CD4-positive, alpha-beta T cell treated with Interleukin-10 for 1 hour (primary cell): ENCODE measurements around the gene NRL.

Experiments used
- DNase-seq: peaks from one replicate; pipeline ENCODE4 v3.0.0-alpha.2; 2020

Gene NRL

DNA sequence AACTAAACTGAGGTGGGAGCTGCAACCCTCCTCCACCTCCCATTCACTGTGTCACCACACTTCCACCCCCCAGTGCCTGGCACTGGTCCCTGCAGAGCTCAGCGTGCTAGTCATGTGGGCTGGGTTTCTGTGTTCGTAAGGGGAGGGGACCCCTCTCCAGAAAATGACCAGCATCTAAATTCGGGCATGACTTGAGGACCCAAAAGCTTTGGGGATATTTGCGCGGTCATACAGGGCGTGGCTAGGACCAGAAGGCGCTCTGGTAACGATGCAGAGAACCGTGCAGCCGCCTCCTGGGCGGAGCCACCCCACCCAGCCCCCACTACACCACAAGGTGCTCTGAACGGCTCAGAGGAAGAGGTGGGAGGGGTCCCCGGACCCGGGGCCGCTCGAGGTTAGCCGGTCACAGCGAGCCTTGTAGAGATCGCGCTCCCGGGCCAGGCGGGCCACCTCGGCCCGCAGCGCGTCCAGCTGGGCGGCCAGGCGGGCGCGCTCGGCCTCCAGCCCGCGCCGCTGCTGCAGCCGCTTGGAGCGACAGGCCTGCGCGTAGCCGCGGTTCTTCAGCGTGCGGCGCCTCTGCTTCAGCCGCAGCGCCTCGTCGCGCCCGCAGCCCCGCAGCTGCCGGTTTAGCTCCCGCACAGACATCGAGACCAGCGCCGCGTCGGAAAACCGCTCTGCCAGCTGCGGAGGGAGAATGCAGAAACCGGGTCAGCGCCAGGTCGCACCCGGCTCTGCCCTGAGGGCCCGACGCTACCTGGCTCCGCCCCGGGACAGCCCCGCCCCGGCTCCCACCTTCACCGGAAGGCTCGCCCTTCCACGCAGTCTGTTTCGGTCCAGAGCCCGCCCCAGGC, 33.6 kb downstream of the NRL start:
- DNase-seq: peak; percentile 73

- no peak for DNase-seq
These were observed 34.6 kb downstream of the NRL start for GRCh38 chr14:24080142-24080530.

DNA sequence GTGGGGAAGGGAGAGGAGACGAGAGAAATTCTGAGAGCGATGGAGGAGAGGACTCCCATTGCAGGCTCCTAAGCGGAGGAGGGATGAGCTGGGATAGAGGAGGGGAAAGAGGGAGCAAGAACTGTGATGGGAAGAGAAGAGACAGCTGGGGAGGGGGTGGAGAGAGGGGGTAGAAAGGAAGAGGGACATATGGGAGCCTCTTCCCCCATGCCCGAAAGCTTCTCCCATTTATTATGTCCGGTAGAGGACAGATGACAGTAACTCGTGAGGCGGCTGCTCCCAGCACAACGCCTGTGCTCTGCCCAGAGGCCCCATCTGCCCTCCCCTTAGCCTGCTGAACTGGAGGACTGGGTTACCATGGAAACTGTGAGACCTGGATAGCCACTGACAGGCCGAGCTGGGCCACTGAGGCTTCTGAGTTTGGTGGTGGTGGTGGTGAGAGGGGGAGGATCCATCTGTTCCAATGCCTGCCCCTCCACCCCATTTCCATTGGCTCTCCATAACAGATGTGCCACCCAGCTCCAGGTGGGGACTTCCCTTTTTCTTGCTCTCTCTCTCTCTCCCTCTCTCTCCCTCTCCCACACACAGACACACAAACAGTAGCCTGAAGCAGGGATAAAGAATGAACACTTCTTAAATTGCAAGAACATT, 35.1 kb downstream of the NRL start:
- DNase-seq: no peak

DNA sequence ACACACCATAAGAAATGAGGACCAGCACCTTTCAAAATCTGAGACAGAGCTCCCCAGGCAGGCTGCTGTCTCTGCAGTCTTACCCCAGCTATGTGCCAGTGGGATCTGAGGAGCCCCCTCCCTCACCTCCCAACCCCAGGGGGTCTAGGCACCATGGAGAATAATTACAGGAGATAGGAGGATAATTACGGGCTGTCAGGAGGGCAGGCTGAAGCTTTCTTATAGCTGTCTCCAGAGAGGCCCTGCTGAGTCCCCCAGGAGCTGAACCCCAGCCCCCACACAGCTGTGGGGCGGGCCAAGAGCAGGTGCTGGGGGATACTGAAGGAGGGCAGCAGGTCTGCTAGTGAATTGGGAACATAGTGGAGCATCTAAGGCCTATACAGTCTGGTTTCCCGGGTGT, 36.6 kb downstream of the NRL start:
- no peak for DNase-seq

- DNase-seq: no peak
These were observed 37.7 kb downstream of the NRL start for GRCh38 chr14:24077086-24077485.

GRCh38 chr14:24076302-24076601, 38.5 kb downstream of the NRL start:
- DNase-seq: no peak

GRCh38 chr14:24075485-24076301, 39.1 kb downstream of the NRL start:
- DNase-seq: no peak

- DNase-seq: no peak
These were observed 39.9 kb downstream of the NRL start for GRCh38 chr14:24074625-24075484.

DNA sequence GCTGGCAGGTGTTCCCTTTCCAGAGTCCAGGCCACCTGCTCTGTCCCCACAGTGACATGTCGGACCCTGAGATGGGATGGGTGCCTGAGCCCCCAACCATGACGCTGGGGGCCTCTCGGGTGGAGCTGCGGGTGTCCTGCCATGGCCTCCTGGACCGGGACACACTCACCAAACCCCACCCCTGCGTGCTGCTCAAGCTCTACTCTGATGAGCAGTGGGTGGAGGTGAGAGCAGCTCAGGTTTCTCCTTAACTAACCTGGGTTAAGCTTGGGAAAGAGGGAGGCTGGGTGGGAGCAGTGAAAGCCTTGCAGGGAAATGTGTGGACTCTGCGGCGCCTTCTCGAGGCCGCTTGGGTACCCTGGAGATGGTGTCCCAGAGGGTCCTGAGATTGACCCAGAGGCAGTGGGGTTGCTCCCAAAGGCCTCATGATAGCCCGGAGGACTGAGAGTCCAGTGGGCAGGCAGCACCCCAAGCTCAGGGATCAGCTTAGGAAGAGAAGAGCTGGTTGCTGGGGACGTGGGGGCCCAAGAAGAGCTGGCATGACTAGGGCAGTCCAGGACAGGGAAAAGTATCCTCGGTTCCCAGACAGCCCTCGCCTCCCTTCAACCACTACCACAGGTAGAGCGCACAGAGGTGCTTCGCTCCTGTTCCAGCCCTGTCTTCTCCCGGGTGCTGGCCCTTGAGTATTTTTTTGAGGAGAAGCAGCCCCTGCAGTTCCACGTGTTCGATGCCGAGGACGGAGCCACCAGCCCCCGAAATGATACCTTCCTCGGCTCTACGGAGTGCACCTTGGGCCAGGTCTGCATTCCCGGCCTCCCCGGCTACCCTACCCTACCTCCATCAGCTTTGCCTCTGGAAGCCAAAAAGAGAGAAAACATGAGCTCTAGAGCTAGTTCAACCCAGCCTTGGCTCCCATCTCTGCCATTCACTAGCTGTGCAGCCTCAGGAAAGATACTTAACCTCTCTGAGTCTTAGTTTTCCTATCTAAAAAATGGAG, 41.6 kb downstream of the NRL start:
- no peak for DNase-seq

- DNase-seq: no peak
These were observed 42.3 kb downstream of the NRL start for GRCh38 chr14:24072436-24072835.

DNA sequence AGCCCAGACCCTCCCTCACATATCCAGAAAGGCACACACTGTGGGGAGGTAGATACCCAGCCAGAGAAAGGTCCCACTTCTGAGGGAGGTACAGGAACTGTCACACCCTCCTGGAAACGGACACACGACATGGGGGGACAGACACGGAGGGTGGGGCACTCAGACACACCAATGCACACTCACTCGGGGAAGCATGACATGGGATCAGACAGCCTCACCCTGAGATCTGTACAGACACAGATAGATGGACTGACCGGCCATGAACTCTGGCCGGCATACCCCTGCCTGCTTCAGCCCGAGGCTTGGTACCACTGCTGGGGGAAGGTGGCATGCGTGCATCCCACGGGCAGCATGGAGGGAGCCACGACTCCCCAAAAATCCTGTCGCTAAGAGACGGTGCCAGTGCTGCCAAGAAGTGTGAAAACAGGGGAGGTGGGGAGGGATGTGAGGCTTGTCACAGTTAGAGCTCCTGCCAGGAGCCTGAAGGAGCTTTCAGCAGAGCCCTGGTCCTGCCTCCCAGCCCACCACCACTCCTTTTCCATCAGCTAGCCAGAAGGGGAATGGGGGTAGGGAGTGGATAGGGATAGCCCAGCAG, 42.8 kb downstream of the NRL start:
- DNase-seq: no peak

DNA sequence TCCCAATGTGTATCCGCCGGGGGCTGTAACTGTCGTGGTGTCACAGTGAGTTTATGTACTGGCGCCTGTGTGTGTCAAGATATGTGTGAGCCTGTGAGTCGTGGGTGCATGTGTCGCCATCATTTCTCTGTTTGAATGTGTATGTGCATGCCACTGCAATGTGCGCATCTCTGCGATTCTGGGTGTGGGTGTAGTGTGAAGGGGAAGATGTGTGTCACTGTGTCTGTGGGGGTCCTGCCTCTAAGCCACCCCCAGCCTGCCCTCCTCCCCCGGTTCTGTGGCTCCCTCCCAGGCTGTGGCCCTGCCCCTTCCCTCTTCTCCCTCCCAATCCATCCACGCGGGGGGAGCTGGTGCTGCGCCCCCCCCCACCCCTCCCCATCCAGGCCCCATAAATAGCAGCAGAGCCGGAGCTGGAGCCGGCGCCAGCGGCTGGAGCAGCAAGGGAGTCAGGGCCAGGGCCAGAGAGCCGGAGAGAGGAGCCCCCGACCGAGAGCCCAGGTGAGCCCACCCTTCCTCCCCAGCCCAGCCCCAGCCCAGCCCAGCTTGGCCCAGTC, 43.5 kb downstream of the NRL start, which contains the start of gene CPNE6:
CPNE6 (plus strand) TSS at position 419 of the 554 bp plus-strand sequence. CDS start 1,375 bp downstream, outside the sequence.
- DNase-seq: no peak

GRCh38 chr14:24070285-24071143, 44.2 kb downstream of the NRL start:
- no peak for DNase-seq

GRCh38 chr14:24069411-24069735, 45.4 kb downstream of the NRL start:
- DNase-seq: no peak

GRCh38 chr14:24068711-24069410, 45.9 kb downstream of the NRL start:
- no peak for DNase-seq

DNA sequence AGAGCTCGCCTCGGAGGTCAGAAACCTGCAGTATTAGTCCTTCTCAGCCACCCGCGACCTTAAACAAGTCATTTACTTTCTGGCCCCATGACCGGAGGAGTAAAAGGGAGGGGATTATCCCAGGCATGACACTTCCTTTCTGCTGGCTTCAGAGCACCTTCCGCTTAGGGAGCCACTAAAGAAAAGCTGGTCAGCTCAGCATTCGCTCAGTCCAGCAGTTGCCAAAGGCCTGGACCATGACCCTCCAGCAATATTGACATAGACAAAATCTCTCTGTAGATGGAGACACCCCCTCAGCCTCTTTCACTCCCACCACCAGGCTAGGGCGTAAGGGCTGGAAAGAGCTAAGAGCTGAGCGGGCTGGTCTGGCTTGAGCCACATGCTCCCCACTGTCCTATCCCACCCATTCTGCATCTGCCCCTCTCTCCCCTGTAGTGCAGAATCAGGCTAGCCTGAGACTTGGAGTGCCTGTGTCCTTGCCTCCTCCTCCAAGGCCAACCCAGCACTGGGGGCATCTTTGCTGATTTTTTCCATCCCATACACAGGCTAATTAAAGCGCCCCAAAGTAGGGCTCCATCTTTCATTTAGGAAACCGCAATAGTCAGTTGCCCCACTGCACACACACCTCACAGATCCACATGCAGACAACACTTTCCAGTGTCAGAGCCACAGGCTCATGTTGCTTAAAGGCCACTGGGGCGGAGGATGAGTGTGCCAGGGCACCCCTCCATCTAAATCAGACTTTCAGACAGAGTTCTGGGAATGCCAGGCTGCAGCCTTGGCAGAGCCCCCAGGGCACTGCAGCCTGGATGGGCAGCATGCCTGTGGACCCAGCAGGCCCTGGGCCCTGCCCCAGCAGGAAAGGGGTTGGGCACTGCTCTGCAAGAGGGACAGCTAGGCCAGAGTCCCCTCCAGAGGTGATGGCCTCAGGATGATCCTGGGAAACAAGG, 47.3 kb downstream of the NRL start:
- DNase-seq: no peak

DNA sequence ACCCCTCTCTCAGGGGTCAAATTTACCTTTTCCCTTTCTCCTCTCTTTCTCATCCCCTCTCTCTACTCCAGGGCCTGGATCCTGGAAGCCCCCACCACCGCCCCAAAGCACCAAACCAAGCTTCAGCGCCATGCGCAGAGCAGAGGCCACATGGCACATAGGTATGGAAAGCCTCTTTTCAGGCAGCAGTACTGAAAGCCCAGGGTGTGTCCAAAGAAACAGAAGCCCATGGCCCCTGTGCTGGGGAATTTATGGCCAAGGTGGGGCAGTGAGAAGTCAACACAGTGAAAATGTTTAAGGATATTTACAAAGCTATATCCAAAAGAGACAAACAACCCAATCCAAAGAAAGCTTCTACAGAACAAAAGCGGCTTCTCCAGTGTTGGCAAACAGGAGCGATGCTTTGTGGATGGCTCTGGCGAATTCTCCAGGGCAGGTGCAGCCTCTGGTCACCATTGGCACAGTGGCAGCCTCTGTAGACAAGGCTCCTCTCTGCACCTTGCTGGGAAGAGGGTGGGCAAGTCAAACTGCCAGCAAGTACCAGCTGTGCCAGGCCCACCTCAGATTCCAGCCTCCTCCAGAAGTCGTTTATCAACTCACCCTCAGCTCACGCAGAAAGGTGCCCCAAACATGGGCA, 48.1 kb downstream of the NRL start:
- DNase-seq: no peak
